Mesothelial cell of epicardium (in vitro differentiated cells): Measurements from ENCODE around the gene CIBAR2. TPM values are rescaled to one million over a fixed set of nuclear protein-coding genes. Genes with fewer than 3 reads are reported as not detected.

ENCODE experiments used
- DNase-seq, 2 experiments: peaks; one replicate each; pipeline ENCODE4 v3.0.0; 2021; ENCODE audit warnings: low spot score in 2 of 2; ENCODE audit not compliant: unreplicated experiment in 2 of 2
- H3K27ac Mint-ChIP-seq: 2 replicates; pipeline ENCODE4 v1.8.0; 2021; ENCODE audit warnings: mixed read lengths
- H3K27me3 Mint-ChIP-seq: 2 replicates; pipeline ENCODE4 v1.8.0; 2021; ENCODE audit warnings: low read depth, mixed read lengths
- H3K36me3 Mint-ChIP-seq: 2 replicates; pipeline ENCODE4 v1.8.0; 2021; ENCODE audit warnings: mixed read lengths
- H3K4me1 Mint-ChIP-seq: 2 replicates; pipeline ENCODE4 v1.8.0; 2021; ENCODE audit warnings: mixed read lengths
- H3K4me3 Mint-ChIP-seq: 2 replicates; pipeline ENCODE4 v1.8.0; 2021; ENCODE audit warnings: mild to moderate bottlenecking, moderate library complexity, mixed read lengths
- H3K9me3 Mint-ChIP-seq: 2 replicates; pipeline ENCODE4 v1.8.0; 2021; ENCODE audit warnings: mixed read lengths
- total RNA-seq: library from RNA; stranded (reverse); gene quantifications from 3 replicates; pipeline ENCODE4 v1.2.1, GENCODE V29; 2021
- TF ChIP-seq, protein P1 (sequence below): fragments of 200-600 bp; sonication (generic); IDR thresholded peaks from one replicate; pipeline ENCODE4 v1.5.0; 2021; ENCODE audit warnings: antibody characterized with exemption; ENCODE audit not compliant: unreplicated experiment

CIBAR2 gene
- total RNA-seq, 1 donor from 2014 or later = not detected

DNA sequence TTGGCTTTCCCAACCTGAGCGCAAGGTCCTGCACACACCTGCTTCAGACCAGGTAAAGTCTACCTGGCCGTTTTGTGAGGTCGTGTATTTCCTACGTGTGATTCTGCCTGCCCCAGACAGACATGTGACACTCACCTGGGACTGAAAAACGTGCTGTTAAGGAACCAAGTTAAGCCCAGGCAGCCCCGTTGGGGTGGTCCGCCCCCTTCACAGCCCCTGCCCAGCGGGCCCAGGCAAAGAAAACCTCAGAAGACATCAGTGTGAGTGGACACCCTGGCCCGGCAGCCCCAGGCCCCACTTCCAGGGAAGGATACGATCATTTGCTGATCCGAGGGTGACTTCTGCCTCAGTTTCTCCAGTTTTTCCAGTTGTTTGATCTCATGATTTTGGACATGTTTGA is 4.7 kb downstream of the CIBAR2 start:
- TF ChIP-seq, protein P1, sequence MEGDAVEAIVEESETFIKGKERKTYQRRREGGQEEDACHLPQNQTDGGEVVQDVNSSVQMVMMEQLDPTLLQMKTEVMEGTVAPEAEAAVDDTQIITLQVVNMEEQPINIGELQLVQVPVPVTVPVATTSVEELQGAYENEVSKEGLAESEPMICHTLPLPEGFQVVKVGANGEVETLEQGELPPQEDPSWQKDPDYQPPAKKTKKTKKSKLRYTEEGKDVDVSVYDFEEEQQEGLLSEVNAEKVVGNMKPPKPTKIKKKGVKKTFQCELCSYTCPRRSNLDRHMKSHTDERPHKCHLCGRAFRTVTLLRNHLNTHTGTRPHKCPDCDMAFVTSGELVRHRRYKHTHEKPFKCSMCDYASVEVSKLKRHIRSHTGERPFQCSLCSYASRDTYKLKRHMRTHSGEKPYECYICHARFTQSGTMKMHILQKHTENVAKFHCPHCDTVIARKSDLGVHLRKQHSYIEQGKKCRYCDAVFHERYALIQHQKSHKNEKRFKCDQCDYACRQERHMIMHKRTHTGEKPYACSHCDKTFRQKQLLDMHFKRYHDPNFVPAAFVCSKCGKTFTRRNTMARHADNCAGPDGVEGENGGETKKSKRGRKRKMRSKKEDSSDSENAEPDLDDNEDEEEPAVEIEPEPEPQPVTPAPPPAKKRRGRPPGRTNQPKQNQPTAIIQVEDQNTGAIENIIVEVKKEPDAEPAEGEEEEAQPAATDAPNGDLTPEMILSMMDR = no peak
- H3K27me3 Mint-ChIP-seq = peaks cover 2% of the 10 kb centered on the region
- H3K4me1 Mint-ChIP-seq = no peaks in the 10 kb centered on the region
- no peak overlapping the region for H3K4me3 Mint-ChIP-seq
- H3K9me3 Mint-ChIP-seq = no peaks in the 10 kb centered on the region
- DNase-seq = no peak
- no peaks in the 10 kb centered on the region for H3K36me3 Mint-ChIP-seq
- H3K27ac Mint-ChIP-seq = no peak overlapping the region

DNA sequence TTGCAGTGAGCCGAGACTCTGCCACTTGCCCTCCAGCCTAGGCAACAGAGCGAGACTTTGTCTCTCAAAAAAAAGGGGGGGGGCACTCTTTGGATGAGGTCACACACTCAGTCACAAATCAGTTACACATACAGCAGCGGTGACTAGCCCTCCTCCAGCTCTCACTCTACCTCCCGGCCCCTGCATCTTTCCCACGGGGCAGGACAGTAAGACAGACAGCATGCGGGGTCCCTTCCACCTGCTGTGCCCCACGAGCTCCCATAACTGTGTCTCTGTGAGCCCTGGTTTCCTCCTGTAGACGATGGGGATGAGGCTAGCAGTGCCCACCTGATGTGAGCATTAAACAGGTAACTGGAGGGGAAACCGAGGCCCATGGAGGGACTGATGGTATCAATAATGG is 5.2 kb downstream of the CIBAR2 start:
- Mint-ChIP-seq H3K27me3 (peaks cover 2% of the 10 kb centered on the region), H3K9me3 (no peaks in the 10 kb centered on the region), H3K4me1 (no peaks in the 10 kb centered on the region), H3K36me3 (no peaks in the 10 kb centered on the region), H3K27ac (no peak overlapping the region), H3K4me3 (no peak overlapping the region)
- TF ChIP-seq, protein P1 = no peak
- DNase-seq = no peak

DNA sequence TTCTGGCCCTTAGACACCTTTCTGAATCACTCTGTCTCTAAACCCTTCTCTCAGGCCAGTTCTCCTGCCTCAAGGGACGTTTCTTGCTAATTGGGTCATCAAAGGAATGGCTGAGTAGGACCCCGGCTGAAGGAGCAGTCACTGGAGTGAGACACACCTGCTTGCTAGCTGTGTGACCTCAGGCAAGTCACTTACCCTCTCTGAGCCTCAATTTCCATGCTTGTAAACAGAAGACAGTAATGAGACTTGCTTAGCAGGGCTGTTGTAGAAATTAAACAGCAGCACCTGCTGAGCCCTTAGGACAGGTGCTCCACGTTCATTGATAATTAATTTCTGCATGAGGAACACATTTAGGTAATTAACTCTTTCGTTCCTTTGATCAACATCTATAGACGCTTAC is 6.8 kb downstream of the CIBAR2 start:
- Mint-ChIP-seq H3K27me3 (peaks cover 2% of the 10 kb centered on the region), H3K4me3 (no peak overlapping the region), H3K36me3 (no peaks in the 10 kb centered on the region), H3K9me3 (no peaks in the 10 kb centered on the region), H3K4me1 (no peaks in the 10 kb centered on the region), H3K27ac (no peak overlapping the region)
- DNase-seq = no peak
- TF ChIP-seq, protein P1 = no peak

DNA sequence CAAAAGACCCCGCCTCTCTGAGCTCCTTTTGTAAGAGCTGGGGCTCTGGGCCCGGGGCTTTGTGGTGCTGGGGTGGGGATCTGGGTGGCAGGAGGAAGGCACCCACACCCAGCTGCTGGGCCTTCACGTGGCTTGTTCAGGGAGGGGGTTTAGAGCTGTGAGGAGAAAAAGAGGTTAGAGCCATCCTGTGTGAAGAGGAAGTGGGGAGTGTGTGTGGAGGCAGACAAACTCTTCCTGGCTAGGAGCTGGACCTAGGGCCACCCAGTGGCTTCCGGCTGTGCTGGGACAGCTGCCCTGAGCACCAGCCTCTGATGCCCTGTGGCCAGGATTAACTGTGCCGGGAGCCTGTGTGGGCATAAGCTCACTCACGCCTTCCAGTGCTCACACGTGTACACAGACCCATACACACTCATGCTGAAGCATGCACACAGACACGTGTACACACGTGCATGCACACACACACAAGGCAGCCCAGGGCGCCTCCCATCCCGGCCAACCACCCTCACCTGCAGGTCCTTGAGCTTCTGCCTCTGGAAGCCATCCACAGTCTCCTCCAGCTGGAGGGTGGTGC is 7.4 kb downstream of the CIBAR2 start:
- no peak overlapping the region for H3K27ac Mint-ChIP-seq
- H3K27me3 Mint-ChIP-seq = peaks cover 2% of the 10 kb centered on the region
- TF ChIP-seq, protein P1 = no peak
- no peak overlapping the region for H3K4me3 Mint-ChIP-seq
- H3K9me3 Mint-ChIP-seq = no peaks in the 10 kb centered on the region
- no peaks in the 10 kb centered on the region for H3K36me3 Mint-ChIP-seq
- no peak for DNase-seq
- no peaks in the 10 kb centered on the region for H3K4me1 Mint-ChIP-seq

DNA sequence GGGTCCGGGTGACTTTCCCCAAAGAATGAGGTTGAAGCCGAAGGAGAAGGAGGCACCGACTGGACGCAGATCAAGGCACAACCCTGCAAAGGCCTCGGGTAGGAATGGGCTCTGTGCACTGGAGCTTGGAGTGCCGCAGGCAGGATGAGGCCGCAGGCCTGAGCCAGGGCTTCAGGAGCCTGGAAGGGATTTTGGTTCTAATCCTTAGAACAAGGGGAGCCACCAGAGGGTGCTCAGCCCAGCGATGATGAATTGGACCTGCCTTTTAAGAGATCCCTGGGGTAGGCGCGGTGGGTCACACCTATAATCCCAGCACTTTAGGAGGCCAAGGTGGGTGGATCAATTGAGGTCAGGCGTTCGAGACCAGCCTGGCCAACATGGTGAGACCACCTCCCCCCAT is 8.1 kb downstream of the CIBAR2 start:
- H3K36me3 Mint-ChIP-seq = no peaks in the 10 kb centered on the region
- TF ChIP-seq, protein P1 = no peak
- no peak overlapping the region for H3K4me3 Mint-ChIP-seq
- no peaks in the 10 kb centered on the region for H3K4me1 Mint-ChIP-seq
- DNase-seq = no peak
- no peak overlapping the region for H3K27ac Mint-ChIP-seq
- peaks cover 2% of the 10 kb centered on the region for H3K27me3 Mint-ChIP-seq
- H3K9me3 Mint-ChIP-seq = no peaks in the 10 kb centered on the region
